Right lobe of liver (tissue), 6 donors: ENCODE results near the gene LMF2. TPM values are rescaled to one million over a fixed set of nuclear protein-coding genes. Genes with fewer than 3 reads are reported as not detected.

Experiments used
- ATAC-seq, 4 donors: fragments of 200-7000 bp; cut with Tn5 transposase; one replicate each; pipeline ENCODE4 v1.9.1; 2020; ENCODE audit warnings: mild to moderate bottlenecking in 4 of 4, moderate library complexity in 4 of 4
- DNase-seq, 3 donors: peaks; one replicate each; pipeline ENCODE4 v3.0.0-alpha.2; 2020
- H3K27ac ChIP-seq, 3 donors: fragments of 200-600 bp; one replicate each; pipeline ENCODE4 v1.8.0; 2022
- H3K27me3 ChIP-seq, 2 donors: fragments of 200-600 bp; one replicate each; pipeline ENCODE4 v1.8.0; 2022
- H3K36me3 ChIP-seq, 4 donors: fragments of 200-600 bp; sonication (generic) in 1 of 4; one replicate each; pipeline versions ENCODE4 v1.5.1 to v1.8.0; 2017 to 2022; ENCODE audit warnings: control low read depth in 1 of 4
- H3K4me1 ChIP-seq, 4 donors: fragments of 200-600 bp; sonication (generic) in 1 of 4; one replicate each; pipeline versions ENCODE4 v1.5.1 to v1.8.0; 2017 to 2022; ENCODE audit warnings: control low read depth in 1 of 4
- H3K4me3 ChIP-seq, 3 donors: fragments of 200-600 bp; one replicate each; pipeline ENCODE4 v1.8.0; 2022
- H3K9me3 ChIP-seq, 4 donors: fragments of 200-600 bp; sonication (generic) in 1 of 4; one replicate each; pipeline versions ENCODE4 v1.5.1 to v1.8.0; 2017 to 2022; ENCODE audit warnings: control low read depth in 1 of 4
- POLR2A ChIP-seq: fragments of 450-650 bp; IDR thresholded peaks from one replicate; pipeline ENCODE4 v1.6.1; 2017; ENCODE audit warnings: antibody characterized with exemption, mild to moderate bottlenecking
- WGBS: methylation state at CpG from one replicate; pipeline ENCODE4 v1.1.6; 2018; ENCODE audit warnings: low coverage, low lambda C conversion rate; ENCODE audit not compliant: insufficient coverage; ENCODE audit errors: missing lambda C conversion rate; 5-methylcytosine and 5-hydroxymethylcytosine counted together
- intact Hi-C, 2 donors: fragments of 100-400 bp; cut with DNase I; formaldehyde crosslinking; loops; one replicate each; pipeline versions ENCODE4 v1.11.2 to v1.14.1; 2022
- total RNA-seq, 6 experiments: library from RNA; depleted of rRNA in 2 of 6; stranded (reverse); fragments of >200 nt in 2 of 6; fragmentation: NEBNext Ultra II Directional in 3 of 6; extraction: Animal tissue kit (Norgen Biotek cat#: 25700) in 3 of 6; gene quantifications; one replicate each; pipeline versions ENCODE4 v1.1.0 to v1.2.4, GENCODE V29; 2016 to 2023
- TF ChIP-seq, protein P1 (sequence below), 4 donors: fragments of 200-600 bp in 3 of 4; fragments of 450-650 bp in 1 of 4; IDR thresholded peaks; one replicate each; pipeline versions ENCODE4 v1.5.1 to v1.8.0; 2016 to 2022; ENCODE audit warnings: antibody characterized with exemption in 4 of 4, mild to moderate bottlenecking in 2 of 4
- donor health status: DM: no; HTN: yes; CAD: no.
- donor health status: DM: no; HTN: no; CAD: no.
- donor health status: DM: no; HTN: no; CAD: no.
- donor health status: DM: no; HTN: yes; CAD: no.
- donor health status: DM: no; HTN: yes; CAD: no.

The LMF2 gene
- total RNA-seq, 6 experiments from 2014 or later: 33.2 to 47.6 (median 41.7) TPM

DNA sequence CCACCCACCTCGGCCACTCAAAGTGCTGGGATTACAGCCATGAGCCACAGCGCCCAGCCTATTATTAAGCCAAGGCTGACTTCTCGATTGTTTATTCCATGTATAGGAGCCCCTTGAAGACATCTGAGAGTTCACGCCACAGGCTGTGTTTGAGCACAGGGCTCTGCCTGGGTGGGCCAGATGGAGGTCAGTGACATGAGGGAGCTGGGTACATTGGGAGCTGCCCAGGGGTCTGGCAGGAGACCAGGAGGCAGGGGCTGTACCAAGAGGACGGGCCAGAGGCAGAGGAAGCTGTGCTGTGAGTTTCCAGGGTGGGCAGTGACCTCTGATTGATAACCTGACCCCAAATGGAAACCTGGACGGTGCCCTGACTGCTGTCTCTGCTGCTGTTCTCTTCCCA lies 5.4 kb downstream of the LMF2 start:
- Histone ChIP-seq H3K4me3 (no peak overlapping the region), H3K4me1 (peaks cover 0 to 13% (median 2%) of the 10 kb centered on the region in 4 donors), H3K36me3 (peaks cover 0 to 17% (median 3%) of the 10 kb centered on the region in 4 donors), H3K9me3 (no peaks in the 10 kb centered on the region), H3K27ac (no peak overlapping the region), H3K27me3 (no peaks in the 10 kb centered on the region)
- ATAC-seq: no peak
- intact Hi-C loops: no loop called here
- TF ChIP-seq POLR2A: no peak
- TF ChIP-seq, protein P1, sequence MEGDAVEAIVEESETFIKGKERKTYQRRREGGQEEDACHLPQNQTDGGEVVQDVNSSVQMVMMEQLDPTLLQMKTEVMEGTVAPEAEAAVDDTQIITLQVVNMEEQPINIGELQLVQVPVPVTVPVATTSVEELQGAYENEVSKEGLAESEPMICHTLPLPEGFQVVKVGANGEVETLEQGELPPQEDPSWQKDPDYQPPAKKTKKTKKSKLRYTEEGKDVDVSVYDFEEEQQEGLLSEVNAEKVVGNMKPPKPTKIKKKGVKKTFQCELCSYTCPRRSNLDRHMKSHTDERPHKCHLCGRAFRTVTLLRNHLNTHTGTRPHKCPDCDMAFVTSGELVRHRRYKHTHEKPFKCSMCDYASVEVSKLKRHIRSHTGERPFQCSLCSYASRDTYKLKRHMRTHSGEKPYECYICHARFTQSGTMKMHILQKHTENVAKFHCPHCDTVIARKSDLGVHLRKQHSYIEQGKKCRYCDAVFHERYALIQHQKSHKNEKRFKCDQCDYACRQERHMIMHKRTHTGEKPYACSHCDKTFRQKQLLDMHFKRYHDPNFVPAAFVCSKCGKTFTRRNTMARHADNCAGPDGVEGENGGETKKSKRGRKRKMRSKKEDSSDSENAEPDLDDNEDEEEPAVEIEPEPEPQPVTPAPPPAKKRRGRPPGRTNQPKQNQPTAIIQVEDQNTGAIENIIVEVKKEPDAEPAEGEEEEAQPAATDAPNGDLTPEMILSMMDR (IDR thresholded peaks at IDR 0.05): no peak
- WGBS: 84% methylated on average over 3 of the region's 6 CpGs
- DNase-seq: no peak

DNA sequence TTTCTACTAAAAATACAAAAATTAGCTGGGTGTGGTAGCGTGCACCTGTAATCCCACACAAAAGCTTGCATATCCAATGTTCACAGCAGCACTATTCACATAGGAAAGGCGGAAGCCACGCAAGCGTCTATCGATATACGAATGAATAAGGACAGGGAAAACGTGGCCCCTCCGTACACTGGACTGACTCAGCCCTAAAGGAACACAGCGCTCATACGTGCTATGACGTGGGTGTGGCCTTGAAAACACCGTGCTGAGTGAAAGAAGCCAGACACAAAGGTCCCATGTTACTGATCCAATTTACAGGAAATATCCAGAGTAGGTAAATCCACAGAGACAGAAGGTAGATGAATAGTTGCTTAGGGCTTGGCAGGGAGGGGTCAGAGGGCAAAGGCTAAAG lies 7.0 kb downstream of the LMF2 start:
- no peak for ATAC-seq
- no peaks in the 10 kb centered on the region for H3K9me3 ChIP-seq
- TF ChIP-seq POLR2A: no peak
- TF ChIP-seq, protein P1 (IDR thresholded peaks at IDR 0.05): no peak
- peaks cover 0 to 12% (median 3%) of the 10 kb centered on the region in 4 donors for H3K36me3 ChIP-seq
- H3K4me3 ChIP-seq: no peak overlapping the region
- H3K27ac ChIP-seq: no peak overlapping the region
- WGBS: 93% methylated on average over 12 of the region's 12 CpGs
- intact Hi-C loops: no loop called here
- H3K4me1 ChIP-seq: peaks cover 0 to 8% (median 0%) of the 10 kb centered on the region in 4 donors
- no peak for DNase-seq
- H3K27me3 ChIP-seq: no peaks in the 10 kb centered on the region

DNA sequence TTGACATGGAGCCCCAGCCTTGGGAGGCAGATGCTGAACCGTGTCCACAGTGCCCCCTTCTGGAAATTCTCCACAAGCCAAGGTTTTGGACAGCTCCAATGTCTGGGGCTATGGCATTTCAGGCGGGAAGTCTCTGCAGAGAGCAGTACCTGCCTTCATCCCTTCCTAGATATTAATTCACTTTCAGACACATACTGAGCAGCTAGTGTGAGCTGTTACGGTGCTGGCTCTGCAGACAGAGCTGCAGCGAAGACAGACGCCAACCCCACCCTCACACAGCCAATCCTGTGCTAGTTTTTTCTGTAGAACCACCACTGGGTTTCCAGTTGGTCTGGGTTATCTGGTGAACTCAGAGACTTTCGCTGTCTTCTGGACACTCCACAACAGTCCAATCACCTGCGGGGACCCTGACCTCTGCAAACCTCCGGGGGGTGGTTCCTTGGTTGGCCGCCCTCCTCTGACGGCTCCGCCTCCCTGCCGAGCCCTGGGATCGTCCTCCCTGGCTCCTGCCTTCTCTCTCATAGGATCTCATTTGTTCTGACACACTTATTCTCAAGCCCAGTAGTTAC lies 9.1 kb downstream of the LMF2 start:
- ATAC-seq (peak; percentile 89 to 96 (median 94)), DNase-seq (peak; percentile 68 to 86 (median 86))
- Histone ChIP-seq H3K36me3 (peaks cover 0 to 7% (median 3%) of the 10 kb centered on the region in 4 donors), H3K27ac (peak overlapping the region in 2 of 3 donors; percentile 41 to 44), H3K4me3 (no peak overlapping the region), H3K9me3 (no peaks in the 10 kb centered on the region), H3K27me3 (no peaks in the 10 kb centered on the region), H3K4me1 (peaks cover 0 to 8% (median 0%) of the 10 kb centered on the region in 4 donors)
- TF ChIP-seq, protein P1 (IDR thresholded peaks at IDR 0.05): peak; percentile 54 to 73 (median 60)
- TF ChIP-seq POLR2A: no peak
- intact Hi-C loops: no loop called here
- 5% methylated on average over 5 of the region's 13 CpGs for WGBS

DNA sequence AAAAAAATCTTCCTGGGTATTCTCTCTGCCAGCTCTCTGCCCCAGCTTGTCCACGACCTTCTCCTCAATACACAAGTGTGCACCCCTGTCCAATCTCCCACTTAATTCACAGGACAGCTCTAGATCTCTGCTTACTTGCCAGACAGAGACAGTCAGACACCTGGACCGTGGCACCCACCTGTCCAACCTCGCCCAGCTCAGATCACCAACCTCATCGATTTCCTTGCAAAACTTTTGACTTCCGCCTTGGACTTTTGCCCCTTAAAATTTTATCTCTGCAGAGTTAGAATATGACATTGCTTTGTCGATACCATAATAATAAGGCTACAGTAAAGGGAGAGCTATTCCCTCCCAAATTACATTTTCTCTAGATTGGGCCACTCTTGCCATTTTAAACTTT lies 10.4 kb downstream of the LMF2 start:
- ATAC-seq (no peak), DNase-seq (no peak)
- Histone ChIP-seq H3K27me3 (no peaks in the 10 kb centered on the region), H3K4me3 (no peak overlapping the region), H3K36me3 (no peaks in the 10 kb centered on the region), H3K27ac (no peak overlapping the region), H3K4me1 (peaks cover 0 to 8% (median 0%) of the 10 kb centered on the region in 4 donors), H3K9me3 (no peaks in the 10 kb centered on the region)
- TF ChIP-seq, protein P1 (IDR thresholded peaks at IDR 0.05): no peak
- no peak for TF ChIP-seq POLR2A
- WGBS: 50% methylated on average over 6 of the region's 6 CpGs
- intact Hi-C loops: no loop called here
